H9 (cell line): Measurements from ENCODE around the gene RASA4. TPM values are rescaled to one million over a fixed set of nuclear protein-coding genes. Genes with fewer than 3 reads are reported as not detected.
"Not testable (repeated sequence)": the region's sequence is repeated elsewhere in the genome, so short reads cannot be mapped to it uniquely, and the experiment has no call there.

Experiments used
- DNase-seq: peaks from one replicate; pipeline ENCODE4 v3.0.0-alpha.2; 2017
- H2AFZ ChIP-seq: one replicate; pipeline ENCODE4 v1.6.1; 2013; ENCODE audit warnings: mild to moderate bottlenecking, low read length, control low read depth, moderate library complexity
- H2AK5ac ChIP-seq: 2 replicates; pipeline ENCODE4 v1.6.1; 2013; ENCODE audit warnings: low read length, control low read depth, mixed read lengths; ENCODE audit not compliant: insufficient read length
- H2BK120ac ChIP-seq: one replicate; pipeline ENCODE4 v1.6.1; 2013; ENCODE audit warnings: low read depth, mild to moderate bottlenecking, low read length, control low read depth, inconsistent platforms; ENCODE audit not compliant: poor library complexity, severe bottlenecking
- H2BK12ac ChIP-seq: 2 replicates; pipeline ENCODE4 v1.6.1; 2013; ENCODE audit warnings: low read length, control low read depth, mixed read lengths, low read depth; ENCODE audit not compliant: insufficient read length
- H2BK15ac ChIP-seq: 2 replicates; pipeline ENCODE4 v1.6.1; 2013; ENCODE audit warnings: low read depth, low read length, control low read depth
- H2BK20ac ChIP-seq: one replicate; pipeline ENCODE4 v1.6.1; 2013; ENCODE audit warnings: low read depth, mild to moderate bottlenecking, low read length, control low read depth, inconsistent platforms; ENCODE audit not compliant: poor library complexity, severe bottlenecking
- H2BK5ac ChIP-seq: 2 replicates; pipeline ENCODE4 v1.6.1; 2013; ENCODE audit warnings: low read length, control low read depth, mixed read lengths; ENCODE audit not compliant: insufficient read length
- H3K14ac ChIP-seq: 2 replicates; pipeline ENCODE4 v1.6.1; 2013; ENCODE audit warnings: low read length, control low read depth; ENCODE audit not compliant: insufficient read depth
- H3K18ac ChIP-seq: 2 replicates; pipeline ENCODE4 v1.6.1; 2013; ENCODE audit warnings: low read depth, mild to moderate bottlenecking, mixed read lengths, low read length, control low read depth; ENCODE audit not compliant: insufficient read length
- H3K23ac ChIP-seq: 2 replicates; pipeline ENCODE4 v1.6.1; 2013; ENCODE audit warnings: low read length, control low read depth, mixed read lengths, low read depth; ENCODE audit not compliant: insufficient read length
- H3K23me2 ChIP-seq: 2 replicates; pipeline ENCODE4 v1.6.1; 2013; ENCODE audit warnings: low read depth, mild to moderate bottlenecking, mixed read lengths, low read length, control low read depth; ENCODE audit not compliant: insufficient read length, poor library complexity, severe bottlenecking
- H3K27ac ChIP-seq: 2 replicates; pipeline ENCODE4 v1.5.1; 2013; ENCODE audit warnings: low read length, control low read depth, mixed read lengths, low read depth; ENCODE audit not compliant: insufficient read length
- H3K27me3 ChIP-seq: 2 replicates; pipeline ENCODE4 v1.6.1; 2013; ENCODE audit warnings: low read length, control low read depth, inconsistent platforms; ENCODE audit not compliant: insufficient read depth
- H3K4ac ChIP-seq: 2 replicates; pipeline ENCODE4 v1.6.1; 2013; ENCODE audit warnings: low read depth, mild to moderate bottlenecking, control low read depth, inconsistent platforms, low read length, moderate library complexity
- H3K4me1 ChIP-seq: 2 replicates; pipeline ENCODE4 v1.6.1; 2013; ENCODE audit warnings: low read length, control low read depth, inconsistent platforms; ENCODE audit not compliant: insufficient read depth
- H3K4me2 ChIP-seq: 2 replicates; pipeline ENCODE4 v1.6.1; 2013; ENCODE audit warnings: low read length, control low read depth, mixed read lengths; ENCODE audit not compliant: insufficient read length, insufficient read depth
- H3K56ac ChIP-seq: 2 replicates; pipeline ENCODE4 v1.6.1; 2013; ENCODE audit warnings: low read depth, mild to moderate bottlenecking, mixed read lengths, low read length, control low read depth; ENCODE audit not compliant: insufficient read length
- H3K79me1 ChIP-seq: 2 replicates; pipeline ENCODE4 v1.6.1; 2013; ENCODE audit warnings: low read depth, mild to moderate bottlenecking, moderate library complexity, low read length, control low read depth, inconsistent platforms; ENCODE audit not compliant: insufficient read depth, poor library complexity, severe bottlenecking
- H3K79me2 ChIP-seq: 2 replicates; pipeline ENCODE4 v1.6.1; 2013; ENCODE audit warnings: low read length, control low read depth, inconsistent platforms; ENCODE audit not compliant: insufficient read depth
- H3K9ac ChIP-seq: 2 replicates; pipeline ENCODE4 v1.6.1; 2013; ENCODE audit warnings: low read length, control low read depth, mixed read lengths; ENCODE audit not compliant: insufficient read length; ENCODE audit errors: extremely low read depth
- H3K9me3 ChIP-seq: one replicate; pipeline ENCODE4 v1.6.1; 2013; ENCODE audit warnings: low read depth, low read length, inconsistent platforms; ENCODE audit not compliant: control insufficient read depth
- H3T11ph ChIP-seq: one replicate; pipeline ENCODE4 v1.6.1; 2013; ENCODE audit warnings: mild to moderate bottlenecking, low read length, control low read depth, inconsistent platforms
- H4K20me1 ChIP-seq: one replicate; pipeline ENCODE4 v1.6.1; 2013; ENCODE audit not compliant: control insufficient read depth, insufficient read length, insufficient read depth
- H4K5ac ChIP-seq: 2 replicates; pipeline ENCODE4 v1.6.1; 2013; ENCODE audit warnings: low read depth, mild to moderate bottlenecking, mixed read lengths, low read length, control low read depth; ENCODE audit not compliant: insufficient read length
- H4K8ac ChIP-seq: replicated peaks from 2 replicates; pipeline ENCODE4 v1.6.1; 2013; ENCODE audit warnings: low read length, control low read depth, mixed read lengths, low read depth; ENCODE audit not compliant: insufficient read length
- H4K91ac ChIP-seq: 2 replicates; pipeline ENCODE4 v1.6.1; 2013; ENCODE audit warnings: low read depth, mild to moderate bottlenecking, moderate library complexity, mixed read lengths, low read length, control low read depth; ENCODE audit not compliant: insufficient read length
- H3K27ac Mint-ChIP-seq, 3 experiments: 2 replicates in 2 of 3; 3 replicates in 1 of 3; pipeline ENCODE4 v1.8.0; 2020 to 2021; ENCODE audit warnings: mixed read lengths in 3 of 3, mild to moderate bottlenecking in 1 of 3, moderate library complexity in 1 of 3
- H3K27me3 Mint-ChIP-seq: 2 replicates; pipeline ENCODE4 v1.8.0; 2021; ENCODE audit warnings: low read depth, mild to moderate bottlenecking, moderate library complexity, mixed read lengths
- H3K36me3 Mint-ChIP-seq, 3 experiments: 2 replicates in 2 of 3; 3 replicates in 1 of 3; pipeline ENCODE4 v1.8.0; 2020 to 2021; ENCODE audit warnings: low read depth in 3 of 3, mixed read lengths in 3 of 3; ENCODE audit not compliant: insufficient read depth in 1 of 3
- H3K4me1 Mint-ChIP-seq, 2 experiments: 2 replicates each; pipeline ENCODE4 v1.8.0; 2020; ENCODE audit warnings: mixed read lengths in 2 of 2
- H3K4me3 Mint-ChIP-seq, 2 experiments: 2 replicates in 1 of 2; 3 replicates in 1 of 2; pipeline ENCODE4 v1.8.0; 2020 to 2021; ENCODE audit warnings: mild to moderate bottlenecking in 2 of 2, mixed read lengths in 2 of 2, moderate library complexity in 1 of 2
- H3K9me3 Mint-ChIP-seq, 2 experiments: 2 replicates in 1 of 2; 3 replicates in 1 of 2; pipeline ENCODE4 v1.8.0; 2020; ENCODE audit warnings: mild to moderate bottlenecking in 2 of 2, mixed read lengths in 2 of 2, moderate library complexity in 1 of 2
- WGBS: extraction: QIAGEN DNeasy Blood & Tissue Kit; methylation state at CpG from one replicate; pipeline ENCODE4 v1.1.7; 2013; ENCODE audit warnings: missing lambda C conversion rate, low lambda C conversion rate, mixed read lengths; ENCODE audit not compliant: insufficient read length; ENCODE audit errors: extremely low coverage; 5-methylcytosine and 5-hydroxymethylcytosine counted together
- total RNA-seq: library from RNA; stranded (reverse); gene quantifications from 2 replicates; pipeline ENCODE4 v1.2.1, GENCODE V29; 2021

The RASA4 gene
- total RNA-seq, 1 experiment from 2014 or later = 10.0 TPM

GRCh38 chr7:102531583-102531982 lies 85.0 kb downstream of the RASA4 start:
- not testable (repeated sequence) for H3K79me1 ChIP-seq, H2BK120ac ChIP-seq, H3T11ph ChIP-seq, H2AFZ ChIP-seq, H2BK15ac ChIP-seq, H3K4me1 ChIP-seq, H3K18ac ChIP-seq, H3K23ac ChIP-seq, H3K27me3 ChIP-seq, H4K8ac ChIP-seq, H3K27ac ChIP-seq, H3K56ac ChIP-seq, H2BK12ac ChIP-seq, H3K36me3 Mint-ChIP-seq, H3K9me3 ChIP-seq, H3K4ac ChIP-seq, H3K9ac ChIP-seq, H2AK5ac ChIP-seq, H3K14ac ChIP-seq, H2BK20ac ChIP-seq, H3K4me1 Mint-ChIP-seq, H4K20me1 ChIP-seq, H4K91ac ChIP-seq, H3K4me3 Mint-ChIP-seq, H3K9me3 Mint-ChIP-seq, H3K27me3 Mint-ChIP-seq, H4K5ac ChIP-seq, H3K79me2 ChIP-seq, DNase-seq, H2BK5ac ChIP-seq, H3K27ac Mint-ChIP-seq, H3K23me2 ChIP-seq, H3K4me2 ChIP-seq
- no CpG with 5 or more reads among the region's 7 CpGs for WGBS

- H3K36me3 Mint-ChIP-seq, H2BK5ac ChIP-seq, H3K18ac ChIP-seq, H3K23ac ChIP-seq, H2AFZ ChIP-seq, H4K5ac ChIP-seq, H4K91ac ChIP-seq, H2BK20ac ChIP-seq, H2BK12ac ChIP-seq, H3K9me3 ChIP-seq, H3K4me3 Mint-ChIP-seq, H2BK15ac ChIP-seq, H3K27me3 ChIP-seq, H3K56ac ChIP-seq, H3K4me1 ChIP-seq, H3K4ac ChIP-seq, H4K8ac ChIP-seq, H3K9ac ChIP-seq, H3K27me3 Mint-ChIP-seq, H4K20me1 ChIP-seq, H2AK5ac ChIP-seq, H3K14ac ChIP-seq, DNase-seq, H3K27ac ChIP-seq, H3T11ph ChIP-seq, H3K4me2 ChIP-seq, H3K27ac Mint-ChIP-seq, H3K79me2 ChIP-seq, H3K4me1 Mint-ChIP-seq, H3K79me1 ChIP-seq, H3K23me2 ChIP-seq, H3K9me3 Mint-ChIP-seq, H2BK120ac ChIP-seq: not testable (repeated sequence)
- WGBS = no CpG with 5 or more reads among the region's 13 CpGs
These were observed 88.4 kb downstream of the RASA4 start for GRCh38 chr7:102527822-102528793.
